NCI-H2171 (cell line): ENCODE data around the gene LHFPL3.
"Not testable (repeated sequence)": the region's sequence is repeated elsewhere in the genome, so short reads cannot be mapped to it uniquely, and the experiment has no call there.

Source experiments
- DNase-seq: peaks from one replicate; lab custom pipeline; 2025; lab: John Stamatoyannopoulos, UW

Gene LHFPL3

GRCh38 chr7:104482362-104483037, 154.1 kb downstream of the LHFPL3 start:
- peak; percentile 88 for DNase-seq

- no peak for DNase-seq
Observed at GRCh38 chr7:104486931-104487330, 158.5 kb downstream of the LHFPL3 start.

GRCh38 chr7:104487642-104488041, 159.2 kb downstream of the LHFPL3 start:
- DNase-seq, result no peak

- no peak for DNase-seq
Observed at GRCh38 chr7:104497379-104497967, 169.1 kb downstream of the LHFPL3 start.

- no peak for DNase-seq
Observed at GRCh38 chr7:104499975-104500374, 171.6 kb downstream of the LHFPL3 start.

- DNase-seq, result no peak
Observed at GRCh38 chr7:104509874-104510273, 181.5 kb downstream of the LHFPL3 start.

- DNase-seq, result no peak
Observed at GRCh38 chr7:104524853-104525252, 196.4 kb downstream of the LHFPL3 start.

- no peak for DNase-seq
Observed at GRCh38 chr7:104528142-104528541, 199.7 kb downstream of the LHFPL3 start.

GRCh38 chr7:104529567-104529966, 201.2 kb downstream of the LHFPL3 start:
- DNase-seq, result no peak

GRCh38 chr7:104530251-104530650, 201.8 kb downstream of the LHFPL3 start:
- DNase-seq, result no peak

GRCh38 chr7:104534149-104534548, 205.7 kb downstream of the LHFPL3 start:
- no peak for DNase-seq

- DNase-seq, result no peak
Observed at GRCh38 chr7:104535841-104536240, 207.4 kb downstream of the LHFPL3 start.

GRCh38 chr7:104536956-104537355, 208.6 kb downstream of the LHFPL3 start:
- no peak for DNase-seq

GRCh38 chr7:104538152-104538551, 209.7 kb downstream of the LHFPL3 start:
- no peak for DNase-seq

GRCh38 chr7:104541897-104542296, 213.5 kb downstream of the LHFPL3 start:
- no peak for DNase-seq

- no peak for DNase-seq
Observed at GRCh38 chr7:104548861-104549260, 220.5 kb downstream of the LHFPL3 start.

- no peak for DNase-seq
Observed at GRCh38 chr7:104550362-104550761, 222.0 kb downstream of the LHFPL3 start.

- DNase-seq, result no peak
Observed at GRCh38 chr7:104551226-104551625, 222.8 kb downstream of the LHFPL3 start.

- DNase-seq, result no peak
Observed at GRCh38 chr7:104552102-104552501, 223.7 kb downstream of the LHFPL3 start.

- no peak for DNase-seq
Observed at GRCh38 chr7:104553074-104553473, 224.7 kb downstream of the LHFPL3 start.

GRCh38 chr7:104563350-104563901, 235.0 kb downstream of the LHFPL3 start:
- not testable (repeated sequence) for DNase-seq

- DNase-seq, result no peak
Observed at GRCh38 chr7:104569751-104570150, 241.3 kb downstream of the LHFPL3 start.

- DNase-seq, result no peak
Observed at GRCh38 chr7:104572554-104572953, 244.2 kb downstream of the LHFPL3 start.

- no peak for DNase-seq
Observed at GRCh38 chr7:104584620-104585019, 256.2 kb downstream of the LHFPL3 start.
